Osteoblast (primary cell): ENCODE measurements around the gene CACHD1. TPM values are rescaled to one million over a fixed set of nuclear protein-coding genes. Genes with fewer than 3 reads are reported as not detected.

Source experiments
- DNase-seq: peaks from one replicate; pipeline ENCODE4 v3.0.0; 2011; ENCODE audit warnings: low spot score, mixed read lengths; ENCODE audit not compliant: insufficient read length; ENCODE audit errors: missing footprints
- H2AFZ ChIP-seq: 2 replicates; pipeline ENCODE4 v1.6.0; 2011; ENCODE audit warnings: mild to moderate bottlenecking, low read length
- H3K27ac ChIP-seq: 2 replicates; pipeline ENCODE4 v1.5.1; 2011; ENCODE audit warnings: mild to moderate bottlenecking, low read depth, low read length, moderate library complexity
- H3K27me3 ChIP-seq: 2 replicates; pipeline ENCODE4 v1.6.0; 2012; ENCODE audit warnings: mild to moderate bottlenecking, control low read depth, inconsistent platforms, low read length, moderate library complexity; ENCODE audit not compliant: insufficient read depth
- H3K36me3 ChIP-seq: 2 replicates; pipeline ENCODE4 v1.5.1; 2011; ENCODE audit warnings: mild to moderate bottlenecking, low read length, control low read depth, moderate library complexity; ENCODE audit not compliant: insufficient read depth
- H3K4me1 ChIP-seq: 2 replicates; pipeline ENCODE4 v1.5.1; 2011; ENCODE audit warnings: mild to moderate bottlenecking, low read length, control low read depth, moderate library complexity; ENCODE audit not compliant: insufficient read depth
- H3K4me2 ChIP-seq: 2 replicates; pipeline ENCODE4 v1.6.0; 2011; ENCODE audit warnings: mild to moderate bottlenecking, low read length; ENCODE audit not compliant: insufficient read depth
- H3K4me3 ChIP-seq: fragments of 200-600 bp; sonication (generic); 3 replicates; pipeline ENCODE4 v1.5.1; 2012; ENCODE audit warnings: mild to moderate bottlenecking, low read length, inconsistent platforms; ENCODE audit not compliant: insufficient read depth
- H3K79me2 ChIP-seq: 2 replicates; pipeline ENCODE4 v1.6.0; 2012; ENCODE audit warnings: mild to moderate bottlenecking, low read length, control low read depth, inconsistent platforms; ENCODE audit not compliant: insufficient read depth
- H3K9me3 ChIP-seq: 2 replicates; pipeline ENCODE4 v1.5.1; 2011; ENCODE audit warnings: low read depth, low read length, control low read depth
- H4K20me1 ChIP-seq: 2 replicates; pipeline ENCODE4 v1.6.0; 2012; ENCODE audit warnings: mild to moderate bottlenecking, low read length, control low read depth; ENCODE audit not compliant: insufficient read depth
- total RNA-seq: library from RNA; depleted of rRNA; stranded (reverse); fragments of >200 nt; gene quantifications from 2 replicates; pipeline ENCODE4 v1.2.3, GENCODE V29; 2012
- TF ChIP-seq, protein P1 (sequence below): IDR thresholded peaks from 2 replicates; pipeline ENCODE4 v1.5.1; 2011; ENCODE audit warnings: mild to moderate bottlenecking, low read depth, low read length, moderate library complexity; ENCODE audit errors: extremely low read depth

Gene CACHD1
- total RNA-seq, 1 donor: 5.1 TPM

DNA sequence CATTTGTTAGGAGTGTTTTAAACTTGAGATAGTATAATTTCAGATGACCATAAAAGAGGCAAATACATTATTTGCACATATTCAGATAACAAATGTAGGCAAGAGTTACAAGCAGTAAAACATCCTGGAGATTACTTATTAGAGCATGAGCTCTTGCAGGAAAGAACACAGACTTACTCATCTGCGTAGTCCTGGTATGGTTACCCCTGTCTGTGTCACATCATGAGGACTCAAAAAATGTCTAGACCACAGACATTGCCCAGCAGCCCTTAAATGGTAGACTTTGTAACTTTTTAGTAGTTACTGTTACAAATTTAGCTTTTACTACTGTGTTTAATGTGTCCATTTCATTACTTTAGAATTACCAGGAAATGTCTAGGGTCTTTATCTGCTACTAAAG, 12.8 kb downstream of the CACHD1 start:
- Histone ChIP-seq H3K27me3 (peaks cover 6% of the 10 kb centered on the region), H3K9me3 (no peaks in the 10 kb centered on the region), H3K27ac (no peak overlapping the region), H3K4me1 (peaks cover 7% of the 10 kb centered on the region), H2AFZ (no peak overlapping the region), H3K4me2 (no peak overlapping the region), H3K36me3 (no peaks in the 10 kb centered on the region), H4K20me1 (peaks cover 2% of the 10 kb centered on the region), H3K79me2 (peaks cover 5% of the 10 kb centered on the region), H3K4me3 (no peak overlapping the region)
- DNase-seq: no peak
- TF ChIP-seq, protein P1, sequence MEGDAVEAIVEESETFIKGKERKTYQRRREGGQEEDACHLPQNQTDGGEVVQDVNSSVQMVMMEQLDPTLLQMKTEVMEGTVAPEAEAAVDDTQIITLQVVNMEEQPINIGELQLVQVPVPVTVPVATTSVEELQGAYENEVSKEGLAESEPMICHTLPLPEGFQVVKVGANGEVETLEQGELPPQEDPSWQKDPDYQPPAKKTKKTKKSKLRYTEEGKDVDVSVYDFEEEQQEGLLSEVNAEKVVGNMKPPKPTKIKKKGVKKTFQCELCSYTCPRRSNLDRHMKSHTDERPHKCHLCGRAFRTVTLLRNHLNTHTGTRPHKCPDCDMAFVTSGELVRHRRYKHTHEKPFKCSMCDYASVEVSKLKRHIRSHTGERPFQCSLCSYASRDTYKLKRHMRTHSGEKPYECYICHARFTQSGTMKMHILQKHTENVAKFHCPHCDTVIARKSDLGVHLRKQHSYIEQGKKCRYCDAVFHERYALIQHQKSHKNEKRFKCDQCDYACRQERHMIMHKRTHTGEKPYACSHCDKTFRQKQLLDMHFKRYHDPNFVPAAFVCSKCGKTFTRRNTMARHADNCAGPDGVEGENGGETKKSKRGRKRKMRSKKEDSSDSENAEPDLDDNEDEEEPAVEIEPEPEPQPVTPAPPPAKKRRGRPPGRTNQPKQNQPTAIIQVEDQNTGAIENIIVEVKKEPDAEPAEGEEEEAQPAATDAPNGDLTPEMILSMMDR: no peak

DNA sequence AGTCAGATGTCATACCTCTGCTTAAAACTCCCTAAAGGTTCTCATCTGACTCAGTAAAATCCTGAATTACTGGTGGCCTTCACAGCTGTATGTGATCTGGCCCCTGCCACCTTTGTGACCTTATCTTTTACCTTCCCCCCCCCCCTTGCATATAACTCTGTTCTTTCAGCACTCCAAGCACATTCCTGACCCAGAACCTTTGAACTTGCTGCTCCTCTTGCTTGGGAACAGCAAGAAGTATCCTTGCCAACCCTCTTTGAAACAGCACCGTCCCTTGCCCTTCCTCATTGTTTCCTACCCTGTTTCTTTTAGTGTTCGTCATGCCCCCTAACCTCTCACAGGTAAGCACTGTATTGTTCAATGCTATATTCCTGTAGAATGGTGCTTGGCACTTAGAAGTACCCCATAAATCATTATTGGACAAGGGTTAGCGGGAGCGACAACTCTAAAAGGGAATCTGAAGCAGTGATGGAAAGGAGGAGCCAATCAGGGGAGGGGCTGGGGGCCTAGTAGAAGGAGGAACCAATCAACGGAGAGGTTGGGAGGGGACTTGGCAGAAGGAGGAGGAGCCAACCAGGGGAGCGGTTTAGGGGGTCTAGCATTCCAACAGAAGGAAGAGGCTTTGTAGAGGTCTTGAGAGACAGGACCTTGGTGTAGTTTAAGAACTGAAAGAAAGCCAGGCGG, 13.9 kb downstream of the CACHD1 start:
- peaks cover 6% of the 10 kb centered on the region for H3K27me3 ChIP-seq
- peaks cover 2% of the 10 kb centered on the region for H4K20me1 ChIP-seq
- H3K9me3 ChIP-seq: no peaks in the 10 kb centered on the region
- no peak overlapping the region for H3K4me2 ChIP-seq
- H3K4me3 ChIP-seq: no peak overlapping the region
- H3K79me2 ChIP-seq: no peaks in the 10 kb centered on the region
- TF ChIP-seq, protein P1: no peak
- H3K4me1 ChIP-seq: peaks cover 6% of the 10 kb centered on the region
- H2AFZ ChIP-seq: no peak overlapping the region
- no peak for DNase-seq
- no peak overlapping the region for H3K27ac ChIP-seq
- H3K36me3 ChIP-seq: no peaks in the 10 kb centered on the region

DNA sequence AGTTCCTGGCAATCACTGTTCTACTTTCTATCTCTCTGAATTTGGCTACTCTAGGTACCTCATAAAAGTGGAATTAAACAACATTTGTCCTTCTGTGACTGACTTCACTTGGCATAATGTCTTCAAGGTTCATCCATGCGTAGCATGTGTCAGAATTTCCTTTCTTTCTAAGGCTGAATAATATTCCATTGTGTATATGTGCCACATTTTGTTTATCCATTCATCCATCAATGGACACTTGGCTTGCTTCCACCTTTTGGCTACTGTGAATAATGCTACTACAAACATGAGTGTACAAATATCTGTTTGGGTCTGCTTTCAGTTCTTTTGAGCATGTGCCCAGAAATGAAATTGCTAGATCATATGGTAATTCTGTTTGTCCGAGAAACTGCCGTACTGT, 14.7 kb downstream of the CACHD1 start:
- DNase-seq: no peak
- Histone ChIP-seq H2AFZ (no peak overlapping the region), H3K36me3 (no peaks in the 10 kb centered on the region), H3K27me3 (peaks cover 6% of the 10 kb centered on the region), H3K4me1 (peaks cover 4% of the 10 kb centered on the region), H3K4me2 (no peak overlapping the region), H3K27ac (no peak overlapping the region), H3K4me3 (no peak overlapping the region), H4K20me1 (peaks cover 3% of the 10 kb centered on the region), H3K79me2 (no peaks in the 10 kb centered on the region), H3K9me3 (no peaks in the 10 kb centered on the region)
- TF ChIP-seq, protein P1: no peak

DNA sequence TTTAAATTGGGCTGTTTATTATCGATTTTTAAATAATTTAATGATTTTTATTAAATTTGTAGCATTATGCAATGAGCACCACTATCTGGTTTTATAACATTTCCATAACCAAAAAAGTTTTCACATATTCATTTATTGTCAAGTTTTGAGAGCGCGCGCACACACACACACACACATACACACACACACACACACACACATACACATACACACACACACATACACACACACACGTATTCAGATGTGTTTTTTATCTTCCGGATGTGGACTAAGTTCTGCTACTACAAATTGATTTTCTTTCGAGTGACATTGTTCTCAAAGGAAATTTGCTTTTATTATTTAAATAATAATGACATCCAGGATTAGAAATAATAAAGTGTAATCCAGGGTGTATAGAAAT, 16.3 kb downstream of the CACHD1 start:
- peaks cover 3% of the 10 kb centered on the region for H3K27me3 ChIP-seq
- H2AFZ ChIP-seq: no peak overlapping the region
- H3K36me3 ChIP-seq: no peaks in the 10 kb centered on the region
- no peak for DNase-seq
- H3K4me2 ChIP-seq: no peak overlapping the region
- no peak overlapping the region for H3K27ac ChIP-seq
- peaks cover 3% of the 10 kb centered on the region for H3K4me1 ChIP-seq
- no peak overlapping the region for H3K4me3 ChIP-seq
- TF ChIP-seq, protein P1: no peak
- H3K79me2 ChIP-seq: no peaks in the 10 kb centered on the region
- H3K9me3 ChIP-seq: no peaks in the 10 kb centered on the region
- peaks cover 3% of the 10 kb centered on the region for H4K20me1 ChIP-seq
